ENCODE measurements around the gene MBLAC1.
"Not testable (repeated sequence)": the region's sequence is repeated elsewhere in the genome, so short reads cannot be mapped to it uniquely, and the experiment has no call there.

Gene MBLAC1

GRCh38 chr7:100119072-100119969 is 7.4 kb upstream of the MBLAC1 start, which contains the start of the genes CNPY4 and TAF6:
Gene CNPY4 (plus strand): TSS chr7:100119634. CDS start chr7:100119745, 111 bp downstream.
Gene TAF6 (minus strand): TSS chr7:100119358. CDS start chr7:100114209, 5,149 bp downstream.
- no peak for TF ChIP-seq JUND (IDR thresholded peaks at IDR 0.05; ENCODE audit: low read depth)
- in situ Hi-C loops (cut with HindIII; ENCODE audit: low pct_unique_long_range_greater_than_20kb, low sequenced_read_pairs): no loop called here
- peak; percentile 86 to 95 for DNase-seq (ENCODE audit: low read depth in 1 of 2, low spot score in 1 of 2)

GRCh38 chr7:100119970-100120732 is 6.6 kb upstream of the MBLAC1 start:
- TF ChIP-seq JUND (IDR thresholded peaks at IDR 0.05; ENCODE audit: low read depth): no peak
- in situ Hi-C loops (cut with HindIII; ENCODE audit: low pct_unique_long_range_greater_than_20kb, low sequenced_read_pairs): no loop called here
- DNase-seq (ENCODE audit: low read depth in 1 of 2, low spot score in 1 of 2): peak; percentile 26 to 63

- no peak for DNase-seq (ENCODE audit: low read depth in 1 of 2, low spot score in 1 of 2)
- TF ChIP-seq JUND (IDR thresholded peaks at IDR 0.05; ENCODE audit: low read depth): no peak
- in situ Hi-C loops (cut with HindIII; ENCODE audit: low pct_unique_long_range_greater_than_20kb, low sequenced_read_pairs): no loop called here
Measured at GRCh38 chr7:100120733-100121036, 6.1 kb upstream of the MBLAC1 start.

GRCh38 chr7:100122067-100122466 is 4.7 kb upstream of the MBLAC1 start:
- in situ Hi-C loops (cut with HindIII; ENCODE audit: low pct_unique_long_range_greater_than_20kb, low sequenced_read_pairs): no loop called here
- no peak for TF ChIP-seq JUND (IDR thresholded peaks at IDR 0.05; ENCODE audit: low read depth)
- DNase-seq (ENCODE audit: low read depth in 1 of 2, low spot score in 1 of 2): peak; percentile 19 to 90

GRCh38 chr7:100122568-100122967 is 4.2 kb upstream of the MBLAC1 start:
- TF ChIP-seq JUND (IDR thresholded peaks at IDR 0.05; ENCODE audit: low read depth): no peak
- in situ Hi-C loops (cut with HindIII; ENCODE audit: low pct_unique_long_range_greater_than_20kb, low sequenced_read_pairs): no loop called here
- no peak for DNase-seq (ENCODE audit: low read depth in 1 of 2, low spot score in 1 of 2)

GRCh38 chr7:100124301-100125230 is 2.2 kb upstream of the MBLAC1 start:
- in situ Hi-C loops (cut with HindIII; ENCODE audit: low pct_unique_long_range_greater_than_20kb, low sequenced_read_pairs): no loop called here
- no peak for TF ChIP-seq JUND (IDR thresholded peaks at IDR 0.05; ENCODE audit: low read depth)
- no peak for DNase-seq (ENCODE audit: low read depth in 1 of 2, low spot score in 1 of 2)

GRCh38 chr7:100126239-100126930 is 382 bp upstream of the MBLAC1 start:
- TF ChIP-seq JUND (IDR thresholded peaks at IDR 0.05; ENCODE audit: low read depth): no peak
- in situ Hi-C loops (cut with HindIII; ENCODE audit: low pct_unique_long_range_greater_than_20kb, low sequenced_read_pairs): no loop called here
- no peak for DNase-seq (ENCODE audit: low read depth in 1 of 2, low spot score in 1 of 2)

GRCh38 chr7:100127866-100128636 is 1.3 kb downstream of the MBLAC1 start:
- in situ Hi-C loops (cut with HindIII; ENCODE audit: low pct_unique_long_range_greater_than_20kb, low sequenced_read_pairs): no loop called here
- DNase-seq (ENCODE audit: low read depth in 1 of 2, low spot score in 1 of 2): no peak
- TF ChIP-seq JUND (IDR thresholded peaks at IDR 0.05; ENCODE audit: low read depth): no peak

GRCh38 chr7:100128637-100128963 is 1.8 kb downstream of the MBLAC1 start:
- in situ Hi-C loops (cut with HindIII; ENCODE audit: low pct_unique_long_range_greater_than_20kb, low sequenced_read_pairs): no loop called here
- DNase-seq (ENCODE audit: low read depth in 1 of 2, low spot score in 1 of 2): no peak
- no peak for TF ChIP-seq JUND (IDR thresholded peaks at IDR 0.05; ENCODE audit: low read depth)

- DNase-seq (ENCODE audit: low read depth in 1 of 2, low spot score in 1 of 2); in situ Hi-C loops (cut with HindIII; ENCODE audit: low pct_unique_long_range_greater_than_20kb, low sequenced_read_pairs): not testable (repeated sequence)
Measured at GRCh38 chr7:100130220-100130607, 3.4 kb downstream of the MBLAC1 start.
